Measurements from ENCODE around the gene EPHB1. TPM values are rescaled to one million over a fixed set of nuclear protein-coding genes. Genes with fewer than 3 reads are reported as not detected.

EPHB1 gene
- total and polyA plus RNA-seq, 2 donors (not counting 3 experiments of a cell fraction or from before 2014, with no cell fraction given): 1.3 to 5.2 TPM

DNA sequence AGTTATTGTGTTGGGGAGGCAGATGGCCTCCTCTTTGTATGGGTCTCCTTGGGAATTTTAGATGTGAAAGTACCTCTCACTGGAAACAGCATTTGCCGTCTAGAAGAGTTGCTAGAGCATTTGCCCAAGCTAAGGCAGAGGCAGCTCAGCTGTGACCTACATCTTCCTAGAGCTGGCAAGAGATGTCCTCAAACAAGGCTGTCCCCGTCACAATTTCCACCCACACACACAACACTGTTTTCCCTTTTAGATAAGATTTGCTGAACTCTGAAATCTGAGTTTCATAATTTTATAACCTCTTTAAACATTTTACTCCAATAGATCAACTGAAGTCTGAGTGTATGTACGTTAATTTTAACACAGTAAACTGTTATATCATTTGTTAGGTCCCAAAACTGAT, 352.6 kb downstream of the EPHB1 start:
- no peak overlapping the region for H3K27ac ChIP-seq (ENCODE audit: insufficient read depth, low read depth, low read length)
- POLR2A ChIA-PET: no interaction called here
- no peak for DNase-seq (ENCODE audit: low read depth, low spot score)
- no peak overlapping the region for H3K4me3 ChIP-seq (replicated peaks in 1 of 3; ENCODE audit: insufficient read depth in 1 of 3, low read depth in 1 of 3, low read length in 3 of 3)
- H3K9me3 ChIP-seq (replicated peaks; ENCODE audit: control insufficient read depth, insufficient read depth, low read length): no peaks in the 10 kb centered on the region
- no peak overlapping the region for H2AFZ ChIP-seq (ENCODE audit: low read depth, low read length)
- CTCF ChIA-PET: no interaction called here
- H3K4me1 ChIP-seq (ENCODE audit: control insufficient read depth, extremely low read depth, insufficient read depth, low read length): no peaks in the 10 kb centered on the region
- no peaks in the 10 kb centered on the region for H3K36me3 ChIP-seq (ENCODE audit: control insufficient read depth in 2 of 2, extremely low read depth in 1 of 2, insufficient read depth in 2 of 2, low read length in 2 of 2)
- H3K27me3 ChIP-seq (ENCODE audit: control insufficient read depth in 2 of 2, insufficient read depth in 2 of 2, low read length in 2 of 2): no peaks in the 10 kb centered on the region
- H3K79me2 ChIP-seq (ENCODE audit: control insufficient read depth, insufficient read depth, low read length): no peaks in the 10 kb centered on the region
- H4K20me1 ChIP-seq (replicated peaks; ENCODE audit: control insufficient read depth, extremely low read depth, insufficient read depth, low read length): no peaks in the 10 kb centered on the region
- FAIRE-seq: no peak
- no peak overlapping the region for H3K9ac ChIP-seq (replicated peaks; ENCODE audit: extremely low read depth, insufficient read depth, low read length)
- BruUV-seq (replicated peaks): no TSS peak
- dilution Hi-C loops (cut with MboI; ENCODE audit: extremely low pct_ligation_motif_present, low sequenced_read_pairs) (no loop called here), intact Hi-C loops (cut with micrococcal nuclease) (no loop called here)
- H3K4me2 ChIP-seq (ENCODE audit: insufficient read depth, low read length): no peak overlapping the region
- TF ChIP-seq POLR2AphosphoS5 (IDR thresholded peaks at IDR 0.05; ENCODE audit: insufficient read depth, low read depth, low read length) (no peak), FOS (IDR thresholded peaks at IDR 0.05; ENCODE audit: borderline replicate concordance, insufficient read depth, low read length) (no peak), GATA2 (IDR thresholded peaks at IDR 0.05; ENCODE audit: insufficient read depth, insufficient read length, low read depth, low read length) (no peak), MAX (IDR thresholded peaks at IDR 0.05; ENCODE audit: insufficient read depth, insufficient read length) (no peak), EZH2 (IDR thresholded peaks at IDR 0.05; ENCODE audit: borderline replicate concordance, low read depth, low read length, severe bottlenecking) (no peak), POLR2A (IDR thresholded peaks at IDR 0.05; ENCODE audit: low read depth, low read length) (no peak), MYC (IDR thresholded peaks at IDR 0.05; ENCODE audit: low read depth, low read length) (no peak), JUN (IDR thresholded peaks at IDR 0.05; ENCODE audit: borderline replicate concordance, insufficient read depth, insufficient read length, low read depth) (no peak)
- TF ChIP-seq, protein P1, sequence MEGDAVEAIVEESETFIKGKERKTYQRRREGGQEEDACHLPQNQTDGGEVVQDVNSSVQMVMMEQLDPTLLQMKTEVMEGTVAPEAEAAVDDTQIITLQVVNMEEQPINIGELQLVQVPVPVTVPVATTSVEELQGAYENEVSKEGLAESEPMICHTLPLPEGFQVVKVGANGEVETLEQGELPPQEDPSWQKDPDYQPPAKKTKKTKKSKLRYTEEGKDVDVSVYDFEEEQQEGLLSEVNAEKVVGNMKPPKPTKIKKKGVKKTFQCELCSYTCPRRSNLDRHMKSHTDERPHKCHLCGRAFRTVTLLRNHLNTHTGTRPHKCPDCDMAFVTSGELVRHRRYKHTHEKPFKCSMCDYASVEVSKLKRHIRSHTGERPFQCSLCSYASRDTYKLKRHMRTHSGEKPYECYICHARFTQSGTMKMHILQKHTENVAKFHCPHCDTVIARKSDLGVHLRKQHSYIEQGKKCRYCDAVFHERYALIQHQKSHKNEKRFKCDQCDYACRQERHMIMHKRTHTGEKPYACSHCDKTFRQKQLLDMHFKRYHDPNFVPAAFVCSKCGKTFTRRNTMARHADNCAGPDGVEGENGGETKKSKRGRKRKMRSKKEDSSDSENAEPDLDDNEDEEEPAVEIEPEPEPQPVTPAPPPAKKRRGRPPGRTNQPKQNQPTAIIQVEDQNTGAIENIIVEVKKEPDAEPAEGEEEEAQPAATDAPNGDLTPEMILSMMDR (IDR thresholded peaks at IDR 0.05; ENCODE audit: extremely low read depth in 1 of 2, insufficient read depth in 1 of 2, low read depth in 1 of 2, low read length in 2 of 2): no peak
- no peaks in the 10 kb centered on the region for H3K9me1 ChIP-seq (replicated peaks; ENCODE audit: control insufficient read depth, extremely low read depth, insufficient read depth, low read length)
